C4-2B (cell line): Measurements from ENCODE around the gene ST3GAL5.

Experiments used
- ZFX ChIP-seq: fragments of 450-650 bp; IDR thresholded peaks from 2 replicates; pipeline ENCODE4 v1.6.1; 2017
- TF ChIP-seq, protein P1 (sequence below): fragments of 450-650 bp; conservative IDR thresholded peaks from 2 replicates; pipeline ENCODE4 v1.5.1; 2017; ENCODE audit warnings: mild to moderate bottlenecking

GRCh38 chr2:85810371-85811179 lies 78.2 kb downstream of the ST3GAL5 start:
- TF ChIP-seq, protein P1, sequence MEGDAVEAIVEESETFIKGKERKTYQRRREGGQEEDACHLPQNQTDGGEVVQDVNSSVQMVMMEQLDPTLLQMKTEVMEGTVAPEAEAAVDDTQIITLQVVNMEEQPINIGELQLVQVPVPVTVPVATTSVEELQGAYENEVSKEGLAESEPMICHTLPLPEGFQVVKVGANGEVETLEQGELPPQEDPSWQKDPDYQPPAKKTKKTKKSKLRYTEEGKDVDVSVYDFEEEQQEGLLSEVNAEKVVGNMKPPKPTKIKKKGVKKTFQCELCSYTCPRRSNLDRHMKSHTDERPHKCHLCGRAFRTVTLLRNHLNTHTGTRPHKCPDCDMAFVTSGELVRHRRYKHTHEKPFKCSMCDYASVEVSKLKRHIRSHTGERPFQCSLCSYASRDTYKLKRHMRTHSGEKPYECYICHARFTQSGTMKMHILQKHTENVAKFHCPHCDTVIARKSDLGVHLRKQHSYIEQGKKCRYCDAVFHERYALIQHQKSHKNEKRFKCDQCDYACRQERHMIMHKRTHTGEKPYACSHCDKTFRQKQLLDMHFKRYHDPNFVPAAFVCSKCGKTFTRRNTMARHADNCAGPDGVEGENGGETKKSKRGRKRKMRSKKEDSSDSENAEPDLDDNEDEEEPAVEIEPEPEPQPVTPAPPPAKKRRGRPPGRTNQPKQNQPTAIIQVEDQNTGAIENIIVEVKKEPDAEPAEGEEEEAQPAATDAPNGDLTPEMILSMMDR = no peak
- no peak for TF ChIP-seq ZFX
